Stimulated activated naive CD8-positive, alpha-beta T cell treated with anti-CD3 and anti-CD28 coated beads, Interleukin-15, amount 100 ng/mL, for 72 hours (primary cell): ENCODE measurements around the gene PTPRN2.

Experiments used
- ATAC-seq: fragments of 150-1000 bp; cut with Tn5 transposase; 2 replicates; pipeline ENCODE4 v1.10.0; 2021; ENCODE audit warnings: mild to moderate bottlenecking, moderate library complexity
- DNase-seq, 2 donors: peaks; one replicate each; pipeline ENCODE4 v3.0.0; 2021 to 2022
- H3K27ac Mint-ChIP-seq, 2 donors: one replicate each; pipeline ENCODE4 v1.8.0; 2022; ENCODE audit warnings: mild to moderate bottlenecking in 2 of 2, mixed read lengths in 2 of 2, moderate library complexity in 2 of 2
- H3K27me3 Mint-ChIP-seq: one replicate; pipeline ENCODE4 v1.8.0; 2022; ENCODE audit warnings: mixed read lengths
- H3K4me1 Mint-ChIP-seq: one replicate; pipeline ENCODE4 v1.8.0; 2022; ENCODE audit warnings: mild to moderate bottlenecking, mixed read lengths
- H3K4me3 Mint-ChIP-seq, 2 donors: one replicate each; pipeline ENCODE4 v1.8.0; 2022; ENCODE audit warnings: mild to moderate bottlenecking in 2 of 2, mixed read lengths in 2 of 2, moderate library complexity in 1 of 2
- H3K9me3 Mint-ChIP-seq, 2 donors: one replicate each; pipeline ENCODE4 v1.8.0; 2022; ENCODE audit warnings: mixed read lengths in 2 of 2

Gene PTPRN2

DNA sequence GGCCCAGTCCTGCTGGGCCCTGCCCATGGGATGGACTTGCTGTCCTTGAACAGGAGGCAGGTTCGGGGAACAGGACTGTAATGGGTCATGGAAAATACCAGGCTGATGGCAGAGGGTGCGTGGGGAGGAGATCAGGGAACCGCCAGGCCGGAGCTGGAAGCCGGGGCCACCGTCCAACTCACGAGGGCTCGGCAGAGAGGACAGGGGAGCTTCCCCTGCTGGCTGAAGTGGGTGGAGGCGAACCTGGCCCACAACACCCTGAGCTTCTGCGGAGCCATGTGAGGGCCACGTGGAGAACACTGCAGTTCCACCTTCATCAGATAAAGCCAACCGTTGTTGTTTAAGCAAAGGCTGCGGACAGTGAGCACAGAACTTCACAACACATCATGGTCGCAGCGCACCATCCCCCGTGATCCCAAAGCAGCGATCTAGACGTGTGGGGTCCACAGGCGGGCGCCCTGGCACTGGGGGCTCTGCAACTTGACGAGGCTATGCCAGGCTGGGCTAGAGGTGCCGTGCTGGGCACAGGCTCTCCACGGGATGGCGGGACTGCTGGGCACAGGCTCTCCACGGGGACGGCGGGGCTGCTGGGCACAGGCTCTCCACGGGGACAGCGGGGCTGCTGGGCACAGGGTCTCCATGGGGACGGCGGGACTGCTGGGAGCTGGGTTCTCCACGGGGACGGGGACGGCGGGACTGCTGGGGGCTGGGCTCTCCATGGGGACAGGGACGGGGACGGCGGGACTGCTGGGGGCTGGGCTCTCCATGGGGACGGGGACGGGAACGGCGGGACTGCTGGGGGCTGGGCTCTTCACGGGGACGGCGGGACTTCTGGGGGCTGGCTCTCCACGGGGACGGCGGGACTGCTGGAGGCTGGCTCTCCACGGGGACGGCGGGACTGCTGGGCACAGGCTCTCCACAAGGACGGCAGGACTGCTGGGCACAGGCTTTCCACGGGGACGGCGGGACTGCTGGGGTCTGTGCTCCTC lies 777.5 kb downstream of the PTPRN2 start:
- no peak overlapping the region for H3K4me3 Mint-ChIP-seq
- peaks cover 4 to 7% of the 10 kb centered on the region in 2 donors for H3K9me3 Mint-ChIP-seq
- ATAC-seq (peak; percentile 39), DNase-seq (no peak)
- H3K4me1 Mint-ChIP-seq: no peaks in the 10 kb centered on the region
- H3K27ac Mint-ChIP-seq: peak overlapping the region in 1 of 2 donors; percentile 12
- H3K27me3 Mint-ChIP-seq: peaks cover under 1% of the 10 kb centered on the region

- H3K27me3 Mint-ChIP-seq: peaks cover 8% of the 10 kb centered on the region
- no peak for DNase-seq
- H3K27ac Mint-ChIP-seq: no peak overlapping the region
- H3K4me1 Mint-ChIP-seq: no peaks in the 10 kb centered on the region
- no peak overlapping the region for H3K4me3 Mint-ChIP-seq
- ATAC-seq: no peak
- peaks cover 4 to 7% of the 10 kb centered on the region in 2 donors for H3K9me3 Mint-ChIP-seq
Measured at GRCh38 chr7:157809154-157809862, 778.3 kb downstream of the PTPRN2 start.

DNA sequence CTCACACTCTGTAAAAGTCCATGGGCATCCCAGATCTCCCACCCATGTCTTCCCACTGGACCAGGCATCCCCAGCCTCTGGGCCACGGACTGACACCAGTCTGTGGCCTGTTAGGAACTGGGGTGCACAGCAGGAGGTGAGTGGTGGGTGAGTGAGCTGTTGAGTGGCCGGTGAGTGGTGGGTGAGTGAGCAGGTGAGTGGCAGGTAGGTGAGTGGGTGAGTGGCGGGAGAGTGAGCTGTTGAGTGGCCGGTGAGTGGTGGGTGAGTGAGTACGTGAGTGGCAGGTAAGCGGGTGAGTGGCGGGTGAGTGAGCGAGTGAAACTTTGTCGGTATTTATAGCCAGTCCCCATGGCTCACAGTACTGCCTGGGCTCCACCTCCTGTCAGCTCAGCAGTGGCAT lies 779.6 kb downstream of the PTPRN2 start:
- DNase-seq (no peak), ATAC-seq (no peak)
- peaks cover 4 to 7% of the 10 kb centered on the region in 2 donors for H3K9me3 Mint-ChIP-seq
- no peak overlapping the region for H3K4me3 Mint-ChIP-seq
- peak overlapping the region; percentile 42 to 53 for H3K27ac Mint-ChIP-seq
- peaks cover 8% of the 10 kb centered on the region for H3K27me3 Mint-ChIP-seq
- no peaks in the 10 kb centered on the region for H3K4me1 Mint-ChIP-seq

- no peak for ATAC-seq
- Mint-ChIP-seq H3K9me3 (peaks cover 4 to 7% of the 10 kb centered on the region in 2 donors), H3K27ac (no peak overlapping the region), H3K4me3 (no peak overlapping the region), H3K4me1 (no peaks in the 10 kb centered on the region), H3K27me3 (peaks cover 8% of the 10 kb centered on the region)
- DNase-seq: no peak
Measured at GRCh38 chr7:157807510-157807909, 780.1 kb downstream of the PTPRN2 start.

DNA sequence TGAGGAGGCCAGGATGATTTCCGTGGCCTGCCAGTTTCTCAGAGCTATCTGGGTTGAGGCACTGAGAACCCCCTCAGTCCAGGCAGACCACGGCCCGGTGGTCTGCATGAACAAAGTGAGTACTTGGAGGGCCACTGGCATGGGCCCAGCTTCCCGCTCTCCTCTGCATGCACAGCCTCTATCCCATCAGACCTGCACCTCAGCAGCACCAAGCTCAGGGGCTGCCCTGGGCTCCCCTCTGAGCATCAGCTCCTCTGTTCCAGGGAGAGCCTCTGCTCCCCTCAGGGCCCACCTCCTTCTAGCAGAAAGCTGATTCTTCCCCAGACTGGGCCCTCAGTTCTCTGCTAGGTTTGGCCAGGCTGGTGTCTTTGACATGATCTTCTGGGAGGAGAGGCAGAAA lies 780.9 kb downstream of the PTPRN2 start:
- Mint-ChIP-seq H3K4me3 (no peak overlapping the region), H3K4me1 (no peaks in the 10 kb centered on the region), H3K27ac (no peak overlapping the region), H3K9me3 (peaks cover 4 to 7% of the 10 kb centered on the region in 2 donors), H3K27me3 (peaks cover 8% of the 10 kb centered on the region)
- ATAC-seq (no peak), DNase-seq (no peak)

- no peaks in the 10 kb centered on the region for H3K4me1 Mint-ChIP-seq
- ATAC-seq: no peak
Measured at GRCh38 chr7:157805713-157806112, 781.9 kb downstream of the PTPRN2 start.

DNA sequence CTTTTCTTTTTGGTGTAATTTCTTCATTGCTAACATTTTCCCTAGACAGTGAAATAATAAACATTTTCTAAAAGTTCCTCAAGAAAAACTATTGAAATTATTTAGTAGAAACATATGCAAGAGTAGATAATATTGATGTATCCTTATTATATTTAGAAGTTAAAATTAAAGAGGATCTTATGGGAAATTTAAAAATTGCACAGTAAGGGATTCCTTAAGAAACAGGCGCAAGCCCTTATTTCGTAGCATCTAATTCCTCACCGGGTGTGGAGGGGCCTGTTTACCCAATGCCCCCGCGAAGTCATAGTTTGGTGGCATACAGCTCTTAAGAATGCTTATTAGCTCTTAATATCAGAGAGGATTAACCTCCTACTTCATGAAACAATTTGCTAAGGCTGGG lies 783.7 kb downstream of the PTPRN2 start:
- Mint-ChIP-seq H3K27me3 (peaks cover 8% of the 10 kb centered on the region), H3K9me3 (peaks cover 4 to 7% of the 10 kb centered on the region in 2 donors), H3K4me1 (no peaks in the 10 kb centered on the region), H3K4me3 (no peak overlapping the region), H3K27ac (no peak overlapping the region)
- DNase-seq: no peak
- ATAC-seq: no peak

More at GRCh38 chr7:157805713-157806112, 781.9 kb downstream of the PTPRN2 start:
- no peak for DNase-seq
- Mint-ChIP-seq H3K9me3 (peaks cover 4 to 7% of the 10 kb centered on the region in 2 donors), H3K27ac (no peak overlapping the region), H3K4me3 (no peak overlapping the region), H3K27me3 (peaks cover 8% of the 10 kb centered on the region)

GRCh38 chr7:157801971-157802675 lies 785.5 kb downstream of the PTPRN2 start:
- peak overlapping the region in 1 of 2 donors; percentile 54 for H3K27ac Mint-ChIP-seq
- no peak for ATAC-seq
- no peaks in the 10 kb centered on the region for H3K9me3 Mint-ChIP-seq
- no peak overlapping the region for H3K4me3 Mint-ChIP-seq
- no peak for DNase-seq
- H3K27me3 Mint-ChIP-seq: peaks cover 8% of the 10 kb centered on the region
- H3K4me1 Mint-ChIP-seq: no peaks in the 10 kb centered on the region

- Mint-ChIP-seq H3K27me3 (peaks cover 8% of the 10 kb centered on the region), H3K9me3 (no peaks in the 10 kb centered on the region), H3K4me3 (no peak overlapping the region), H3K27ac (no peak overlapping the region), H3K4me1 (no peaks in the 10 kb centered on the region)
- ATAC-seq (no peak), DNase-seq (no peak)
Measured at GRCh38 chr7:157801113-157801512, 786.5 kb downstream of the PTPRN2 start.

DNA sequence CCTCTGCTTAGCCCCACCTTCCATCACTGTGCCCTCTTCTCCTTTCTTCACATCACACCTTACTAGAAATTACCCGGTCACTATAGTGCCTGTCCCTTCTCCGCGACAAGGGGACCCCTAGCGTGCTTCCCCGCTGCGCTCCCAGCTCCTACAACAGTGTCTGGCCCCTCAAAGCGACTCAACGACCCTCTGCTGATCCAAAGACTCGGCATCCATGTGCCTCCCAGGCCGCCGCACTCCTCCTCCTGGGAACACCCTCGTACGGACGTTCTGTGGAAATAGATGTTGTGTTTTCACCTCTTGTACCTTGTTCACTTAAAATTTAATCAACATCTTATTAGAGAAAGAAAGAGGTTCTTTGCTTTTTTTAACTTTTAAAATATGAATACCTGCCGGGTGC lies 787.3 kb downstream of the PTPRN2 start:
- no peaks in the 10 kb centered on the region for H3K4me1 Mint-ChIP-seq
- peaks cover 8% of the 10 kb centered on the region for H3K27me3 Mint-ChIP-seq
- DNase-seq (no peak), ATAC-seq (no peak)
- H3K27ac Mint-ChIP-seq: peak overlapping the region in 1 of 2 donors; percentile 51
- H3K4me3 Mint-ChIP-seq: no peak overlapping the region
- H3K9me3 Mint-ChIP-seq: no peaks in the 10 kb centered on the region

- Mint-ChIP-seq H3K4me3 (no peak overlapping the region), H3K9me3 (no peaks in the 10 kb centered on the region), H3K27me3 (peaks cover 6% of the 10 kb centered on the region), H3K27ac (no peak overlapping the region), H3K4me1 (no peaks in the 10 kb centered on the region)
- no peak for DNase-seq
- ATAC-seq: no peak
Measured at GRCh38 chr7:157799076-157799685, 788.4 kb downstream of the PTPRN2 start.

GRCh38 chr7:157797361-157797760 lies 790.3 kb downstream of the PTPRN2 start:
- ATAC-seq (no peak), DNase-seq (no peak)
- H3K9me3 Mint-ChIP-seq: no peaks in the 10 kb centered on the region
- H3K27ac Mint-ChIP-seq: no peak overlapping the region
- H3K4me1 Mint-ChIP-seq: no peaks in the 10 kb centered on the region
- peaks cover 10% of the 10 kb centered on the region for H3K27me3 Mint-ChIP-seq
- H3K4me3 Mint-ChIP-seq: no peak overlapping the region

DNA sequence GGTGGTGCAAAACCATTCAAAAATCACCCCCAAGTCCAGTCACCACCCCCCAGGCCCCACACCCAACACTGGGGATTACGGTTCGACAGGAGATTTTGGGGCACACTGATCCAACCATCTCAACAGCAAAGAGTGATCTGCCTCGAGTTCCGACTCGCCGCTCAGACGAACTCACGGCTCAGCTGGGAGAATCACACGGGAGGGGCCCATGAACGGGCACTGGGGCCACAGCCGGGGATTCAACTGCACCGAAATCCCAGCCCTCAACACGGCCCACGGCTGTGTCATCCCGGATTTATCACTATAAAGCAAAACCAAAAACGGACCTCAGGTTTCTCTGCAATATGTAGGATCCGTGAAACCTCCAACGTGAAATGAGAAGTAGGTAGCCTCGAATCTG lies 790.8 kb downstream of the PTPRN2 start:
- H3K27me3 Mint-ChIP-seq: peaks cover 10% of the 10 kb centered on the region
- DNase-seq (no peak), ATAC-seq (no peak)
- no peaks in the 10 kb centered on the region for H3K4me1 Mint-ChIP-seq
- H3K9me3 Mint-ChIP-seq: no peaks in the 10 kb centered on the region
- H3K27ac Mint-ChIP-seq: no peak overlapping the region
- no peak overlapping the region for H3K4me3 Mint-ChIP-seq

GRCh38 chr7:157795643-157796042 lies 792.0 kb downstream of the PTPRN2 start:
- H3K4me3 Mint-ChIP-seq: no peak overlapping the region
- no peaks in the 10 kb centered on the region for H3K4me1 Mint-ChIP-seq
- no peaks in the 10 kb centered on the region for H3K9me3 Mint-ChIP-seq
- no peak for ATAC-seq
- H3K27me3 Mint-ChIP-seq: peaks cover 10% of the 10 kb centered on the region
- no peak for DNase-seq
- H3K27ac Mint-ChIP-seq: no peak overlapping the region

- H3K9me3 Mint-ChIP-seq: no peaks in the 10 kb centered on the region
- H3K27ac Mint-ChIP-seq: no peak overlapping the region
- DNase-seq: no peak
- H3K4me1 Mint-ChIP-seq: no peaks in the 10 kb centered on the region
- peaks cover 10% of the 10 kb centered on the region for H3K27me3 Mint-ChIP-seq
- no peak overlapping the region for H3K4me3 Mint-ChIP-seq
- no peak for ATAC-seq
Measured at GRCh38 chr7:157795199-157795598, 792.4 kb downstream of the PTPRN2 start.
